Bronchial epithelial cell (primary cell): ENCODE data around the gene FAR2. TPM values are rescaled to one million over a fixed set of nuclear protein-coding genes. Genes with fewer than 3 reads are reported as not detected.

Experiments
- DNase-seq: peaks from one replicate; pipeline ENCODE4 v3.0.0-alpha.2; 2010; ENCODE audit warnings: low read depth
- FAIRE-seq: peaks from 2 replicates; lab custom pipeline; 2011; peaks lifted over from hg19 to GRCh38; lab: Jason Lieb, UNC
- H3K27me3 ChIP-seq: 2 replicates; pipeline ENCODE4 v1.5.1; 2011; ENCODE audit warnings: low read length; ENCODE audit not compliant: control insufficient read depth, insufficient read depth
- H3K36me3 ChIP-seq: 2 replicates; pipeline ENCODE4 v1.5.1; 2011; ENCODE audit warnings: low read length; ENCODE audit not compliant: control insufficient read depth, insufficient read depth
- H3K4me3 ChIP-seq: 2 replicates; pipeline ENCODE4 v1.5.1; 2011; ENCODE audit warnings: mild to moderate bottlenecking, low read depth, low read length, control low read depth
- CTCF ChIP-seq: IDR thresholded peaks from 2 replicates; pipeline ENCODE4 v1.5.1; 2011; ENCODE audit warnings: mild to moderate bottlenecking, moderate library complexity, low read length, control low read depth, inconsistent platforms; ENCODE audit not compliant: insufficient read depth, severe bottlenecking
- total RNA-seq: library from RNA; depleted of rRNA; stranded (reverse); fragments of >200 nt; gene quantifications from 2 replicates; pipeline ENCODE4 v1.2.1, GENCODE V29; 2014

FAR2 gene
- total RNA-seq, 1 donor from 2014 or later: 2.4 TPM

GRCh38 chr12:29158115-29158763 lies 9.2 kb downstream of the FAR2 start:
- no peak for TF ChIP-seq CTCF
- H3K4me3 ChIP-seq: no peak overlapping the region
- no peaks in the 10 kb centered on the region for H3K36me3 ChIP-seq
- no peak for FAIRE-seq
- DNase-seq: no peak
- H3K27me3 ChIP-seq: no peaks in the 10 kb centered on the region

GRCh38 chr12:29159661-29160060 lies 10.6 kb downstream of the FAR2 start:
- Histone ChIP-seq H3K36me3 (no peaks in the 10 kb centered on the region), H3K27me3 (no peaks in the 10 kb centered on the region), H3K4me3 (no peak overlapping the region)
- FAIRE-seq (no peak), DNase-seq (no peak)
- no peak for TF ChIP-seq CTCF

- DNase-seq: no peak
- TF ChIP-seq CTCF: no peak
- FAIRE-seq: no peak
- Histone ChIP-seq H3K4me3 (no peak overlapping the region), H3K36me3 (no peaks in the 10 kb centered on the region), H3K27me3 (no peaks in the 10 kb centered on the region)
Observed at GRCh38 chr12:29160230-29160629, 11.2 kb downstream of the FAR2 start.

GRCh38 chr12:29163146-29163545 lies 14.1 kb downstream of the FAR2 start:
- DNase-seq: peak; percentile 37
- H3K27me3 ChIP-seq: no peaks in the 10 kb centered on the region
- H3K4me3 ChIP-seq: no peak overlapping the region
- no peaks in the 10 kb centered on the region for H3K36me3 ChIP-seq
- TF ChIP-seq CTCF: no peak
- no peak for FAIRE-seq

GRCh38 chr12:29164477-29165393 lies 15.7 kb downstream of the FAR2 start:
- peak; percentile 80 for DNase-seq
- Histone ChIP-seq H3K27me3 (no peaks in the 10 kb centered on the region), H3K4me3 (no peak overlapping the region), H3K36me3 (no peaks in the 10 kb centered on the region)
- TF ChIP-seq CTCF: no peak
- FAIRE-seq: no peak
